Upper lobe of left lung (tissue), 4 donors: ENCODE data around the gene UACA.

Experiments used
- CTCF ChIP-seq, 6 experiments: fragments of 450-650 bp in 4 of 6; fragments of 200-600 bp in 2 of 6; sonication (generic) in 2 of 6; IDR thresholded peaks; one replicate each; pipeline ENCODE4 v1.5.1; 2016 to 2019; ENCODE audit warnings: antibody characterized with exemption in 6 of 6
- POLR2AphosphoS5 ChIP-seq, 2 donors: sonication (generic); formaldehyde crosslinking; IDR thresholded peaks; one replicate each; pipeline ENCODE4 v1.5.1; 2017; ENCODE audit warnings: antibody characterized with exemption in 2 of 2

GRCh38 chr15:70712271-70712670 lies 51.1 kb downstream of the UACA start:
- no peak for TF ChIP-seq CTCF (IDR thresholded peaks at IDR 0.05)
- no peak for TF ChIP-seq POLR2AphosphoS5 (IDR thresholded peaks at IDR 0.05)
